ENCODE results near the gene RFTN1. TPM values are rescaled to one million over a fixed set of nuclear protein-coding genes. Genes with fewer than 3 reads are reported as not detected.

RFTN1 gene
- total and polyA plus RNA-seq, 4 donors: 4.4 to 20.4 (median 11.9) TPM

DNA sequence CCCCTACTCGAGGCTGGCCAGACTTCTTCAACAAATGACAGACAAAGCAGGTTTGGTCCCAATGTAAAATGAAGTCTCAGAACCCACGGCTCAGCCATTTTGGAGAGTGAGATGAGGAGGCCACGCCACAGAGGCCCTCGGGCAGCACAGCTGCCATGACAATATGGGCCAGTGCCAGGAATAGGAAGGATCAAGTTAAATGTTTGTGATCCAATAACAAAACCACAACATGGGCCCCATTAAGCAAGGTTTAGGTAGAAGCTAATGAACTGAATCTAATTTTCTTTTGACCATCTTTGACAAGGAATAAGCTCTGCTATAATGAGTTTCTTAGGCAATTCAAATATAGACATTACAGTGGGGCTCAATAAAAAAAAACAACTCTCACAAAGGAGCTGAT is 52.6 kb downstream of the RFTN1 start:
- H3K4me3 ChIP-seq (ENCODE audit: low read depth in 1 of 3, low read length in 3 of 3): no peak overlapping the region
- H3K9me3 ChIP-seq (ENCODE audit: control insufficient read depth in 4 of 4, low read length in 3 of 4): no peaks in the 10 kb centered on the region
- H3K36me3 ChIP-seq (ENCODE audit: control insufficient read depth in 4 of 4, insufficient read depth in 3 of 4, low read depth in 1 of 4, low read length in 3 of 4): peaks cover 0 to 2% (median 0%) of the 10 kb centered on the region in 4 donors
- no peaks in the 10 kb centered on the region for H3K27me3 ChIP-seq (ENCODE audit: control insufficient read depth in 4 of 4, insufficient read depth in 4 of 4, low read length in 3 of 4)
- no peaks in the 10 kb centered on the region for H3K4me1 ChIP-seq (ENCODE audit: control insufficient read depth in 4 of 4, insufficient read depth in 4 of 4, low read length in 3 of 4)
- TF ChIP-seq HNF4A (conservative IDR thresholded peaks at IDR 0.05) (no peak), YY1 (IDR thresholded peaks at IDR 0.05) (no peak), ZBTB33 (IDR thresholded peaks at IDR 0.05) (no peak), FOXA2 (IDR thresholded peaks at IDR 0.05) (no peak), JUND (IDR thresholded peaks at IDR 0.05) (no peak), RAD21 (IDR thresholded peaks at IDR 0.05) (no peak), REST (IDR thresholded peaks at IDR 0.05) (no peak), RXRA (IDR thresholded peaks at IDR 0.05) (no peak), SP1 (IDR thresholded peaks at IDR 0.05) (no peak), HNF4G (IDR thresholded peaks at IDR 0.05) (no peak), EGR1 (IDR thresholded peaks at IDR 0.05; ENCODE audit: low read depth in 2 of 2) (no peak), GABPA (IDR thresholded peaks at IDR 0.05 in 1 of 2, conservative IDR thresholded peaks at IDR 0.05 in 1 of 2) (no peak), CTCF (IDR thresholded peaks at IDR 0.05; ENCODE audit: low read depth, low read length, missing input control) (no peak), FOXA1 (IDR thresholded peaks at IDR 0.05) (no peak)
- TF ChIP-seq, protein P1, sequence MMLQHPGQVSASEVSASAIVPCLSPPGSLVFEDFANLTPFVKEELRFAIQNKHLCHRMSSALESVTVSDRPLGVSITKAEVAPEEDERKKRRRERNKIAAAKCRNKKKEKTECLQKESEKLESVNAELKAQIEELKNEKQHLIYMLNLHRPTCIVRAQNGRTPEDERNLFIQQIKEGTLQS (IDR thresholded peaks at IDR 0.05): no peak
- TF ChIP-seq, protein P2, sequence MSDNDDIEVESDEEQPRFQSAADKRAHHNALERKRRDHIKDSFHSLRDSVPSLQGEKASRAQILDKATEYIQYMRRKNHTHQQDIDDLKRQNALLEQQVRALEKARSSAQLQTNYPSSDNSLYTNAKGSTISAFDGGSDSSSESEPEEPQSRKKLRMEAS (IDR thresholded peaks at IDR 0.05): no peak
- no peak for DNase-seq (ENCODE audit: low spot score)
- H3K9ac ChIP-seq (ENCODE audit: low read depth in 1 of 2, low read length in 2 of 2): no peak overlapping the region
- no peak overlapping the region for H3K27ac ChIP-seq (ENCODE audit: low read depth in 1 of 2, low read length in 2 of 2)
- WGBS: 95% methylated on average over 4 of the region's 4 CpGs

- no peak overlapping the region for H3K27ac ChIP-seq (ENCODE audit: low read depth in 1 of 2, low read length in 2 of 2)
- H3K36me3 ChIP-seq (ENCODE audit: control insufficient read depth in 4 of 4, insufficient read depth in 3 of 4, low read depth in 1 of 4, low read length in 3 of 4): peaks cover 0 to 2% (median 0%) of the 10 kb centered on the region in 4 donors
- no peaks in the 10 kb centered on the region for H3K9me3 ChIP-seq (ENCODE audit: control insufficient read depth in 4 of 4, low read length in 3 of 4)
- WGBS: 96% methylated on average over 4 of the region's 4 CpGs
- no peak overlapping the region for H3K4me3 ChIP-seq (ENCODE audit: low read depth in 1 of 3, low read length in 3 of 3)
- no peak overlapping the region for H3K9ac ChIP-seq (ENCODE audit: low read depth in 1 of 2, low read length in 2 of 2)
- no peaks in the 10 kb centered on the region for H3K27me3 ChIP-seq (ENCODE audit: control insufficient read depth in 4 of 4, insufficient read depth in 4 of 4, low read length in 3 of 4)
- TF ChIP-seq RXRA (IDR thresholded peaks at IDR 0.05) (no peak), SP1 (IDR thresholded peaks at IDR 0.05) (no peak), EGR1 (IDR thresholded peaks at IDR 0.05; ENCODE audit: low read depth in 2 of 2) (no peak), ZBTB33 (IDR thresholded peaks at IDR 0.05) (no peak), HNF4A (conservative IDR thresholded peaks at IDR 0.05) (no peak), FOXA1 (IDR thresholded peaks at IDR 0.05) (no peak), REST (IDR thresholded peaks at IDR 0.05) (no peak), RAD21 (IDR thresholded peaks at IDR 0.05) (no peak), NR2F2 (IDR thresholded peaks at IDR 0.05) (no peak)
- DNase-seq (ENCODE audit: low spot score): no peak
- H3K4me1 ChIP-seq (ENCODE audit: control insufficient read depth in 4 of 4, insufficient read depth in 4 of 4, low read length in 3 of 4): no peaks in the 10 kb centered on the region
Measured at GRCh38 chr3:16460273-16460672, 53.2 kb downstream of the RFTN1 start.

Measured in liver (tissue), 9 donors.